Fibroblast of skin of right biceps (primary cell): ENCODE data around the gene ZNF326.
"Not testable (repeated sequence)": the region's sequence is repeated elsewhere in the genome, so short reads cannot be mapped to it uniquely, and the experiment has no call there.

ENCODE experiments used
- DNase-seq: peaks from one replicate; pipeline ENCODE4 v3.0.0-alpha.2; 2013

Gene ZNF326

DNA sequence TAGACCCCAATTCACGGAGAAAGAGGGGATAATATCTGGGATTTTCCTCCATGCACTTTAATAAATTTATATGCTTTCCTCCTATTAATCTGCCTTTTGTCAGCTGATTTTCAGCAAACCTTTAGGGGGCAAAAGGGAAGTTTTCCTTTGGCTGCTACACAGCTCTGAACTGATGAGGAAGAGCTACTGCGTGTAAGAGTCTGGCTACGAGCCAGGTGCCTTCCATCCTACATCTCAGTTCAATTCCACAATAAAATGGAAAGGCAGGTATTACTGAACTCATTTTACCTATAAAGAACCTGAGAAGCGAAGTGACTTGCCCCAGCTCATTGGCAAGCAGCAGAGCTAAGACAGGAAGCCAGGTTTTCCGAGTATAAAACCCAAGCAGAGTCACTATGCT lies 28.3 kb upstream of the ZNF326 start:
- DNase-seq = no peak

DNA sequence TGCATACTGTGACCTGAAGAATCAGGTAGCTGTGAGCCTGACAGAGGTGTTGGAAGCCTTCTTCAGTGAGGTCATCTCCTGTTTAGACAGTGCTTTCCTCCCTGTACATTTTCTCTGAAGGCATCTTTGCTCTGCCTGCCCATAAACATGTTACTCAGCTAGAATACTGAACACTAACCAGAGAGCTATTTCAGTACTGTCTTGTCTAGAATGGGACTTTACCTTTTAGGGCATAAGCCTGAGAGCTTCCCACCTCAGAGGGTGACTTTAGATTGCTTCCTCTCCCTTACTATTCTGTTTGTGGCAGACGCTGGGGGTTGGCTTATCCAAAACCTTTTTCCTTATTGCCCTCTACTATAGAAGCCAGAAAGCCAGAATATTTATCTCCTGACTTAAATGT lies 23.3 kb upstream of the ZNF326 start:
- no peak for DNase-seq

DNA sequence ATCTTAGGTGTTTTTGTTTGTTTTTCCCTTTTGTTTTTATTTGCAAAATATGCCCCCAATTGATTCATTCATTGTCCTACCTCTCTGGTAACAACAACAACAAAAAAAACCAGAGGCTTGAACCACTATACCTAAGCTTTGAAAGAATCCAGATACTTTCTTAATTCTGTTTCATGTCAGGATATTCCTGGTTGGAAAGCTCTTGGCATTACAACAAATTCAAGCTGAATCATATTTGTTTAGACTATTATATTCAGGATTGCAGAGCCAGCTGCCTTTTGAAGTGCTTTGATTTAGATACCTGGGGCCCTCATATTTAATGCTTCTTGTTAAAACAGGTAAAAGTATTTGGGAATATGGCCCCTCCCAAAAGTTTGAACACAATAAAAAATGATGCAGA lies 22.9 kb upstream of the ZNF326 start:
- no peak for DNase-seq

DNA sequence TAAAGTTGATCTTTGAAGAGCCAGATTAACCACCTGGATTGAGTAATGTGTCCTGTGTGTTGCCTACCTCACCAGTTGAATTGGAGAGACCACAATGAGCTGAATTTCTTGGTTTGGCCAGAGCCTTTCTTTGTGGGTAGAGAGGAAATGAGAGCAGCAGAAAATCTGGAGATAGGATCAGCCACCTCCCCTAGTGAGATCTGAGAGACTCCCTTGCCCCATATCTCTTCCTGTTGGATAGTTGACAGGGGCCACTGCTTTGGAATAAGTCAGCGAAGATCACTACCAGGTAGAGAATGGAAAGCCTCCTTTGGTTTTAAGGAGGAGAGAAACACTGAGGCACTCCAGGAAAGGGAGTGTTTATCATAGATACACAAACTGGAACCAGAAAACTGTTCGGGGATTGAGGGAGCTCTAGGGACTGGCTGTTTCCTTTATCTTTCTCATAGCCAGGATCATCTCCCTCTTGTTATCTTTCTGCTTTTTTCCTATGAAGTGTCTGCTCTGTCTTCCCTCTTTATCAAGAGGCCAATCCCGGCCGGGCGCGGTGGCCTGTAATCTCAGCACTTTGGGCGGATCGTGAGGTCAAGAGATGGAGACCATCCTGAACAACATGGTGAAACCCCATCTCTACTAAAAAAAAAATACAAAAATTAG lies 21.3 kb upstream of the ZNF326 start:
- DNase-seq = no peak

DNA sequence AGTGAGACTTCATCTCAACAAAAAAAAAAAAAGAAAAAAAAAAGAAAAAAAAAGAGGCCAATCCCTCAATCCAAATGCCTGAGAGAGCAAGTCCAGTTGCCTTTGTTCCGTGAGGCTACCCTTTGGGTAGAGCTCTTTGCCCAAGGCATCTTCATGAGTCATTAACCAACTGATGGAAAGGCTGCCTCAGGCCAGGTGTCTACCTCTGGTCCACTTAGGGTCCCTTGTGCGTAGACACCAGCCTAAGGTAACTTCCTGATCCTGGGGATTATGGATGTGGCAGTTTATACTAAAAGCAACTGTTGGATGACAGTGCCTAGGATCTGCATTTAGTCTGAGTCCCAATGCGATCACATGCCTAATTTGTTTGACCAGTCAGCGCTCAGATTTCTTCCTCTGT lies 20.7 kb upstream of the ZNF326 start:
- no peak for DNase-seq

DNA sequence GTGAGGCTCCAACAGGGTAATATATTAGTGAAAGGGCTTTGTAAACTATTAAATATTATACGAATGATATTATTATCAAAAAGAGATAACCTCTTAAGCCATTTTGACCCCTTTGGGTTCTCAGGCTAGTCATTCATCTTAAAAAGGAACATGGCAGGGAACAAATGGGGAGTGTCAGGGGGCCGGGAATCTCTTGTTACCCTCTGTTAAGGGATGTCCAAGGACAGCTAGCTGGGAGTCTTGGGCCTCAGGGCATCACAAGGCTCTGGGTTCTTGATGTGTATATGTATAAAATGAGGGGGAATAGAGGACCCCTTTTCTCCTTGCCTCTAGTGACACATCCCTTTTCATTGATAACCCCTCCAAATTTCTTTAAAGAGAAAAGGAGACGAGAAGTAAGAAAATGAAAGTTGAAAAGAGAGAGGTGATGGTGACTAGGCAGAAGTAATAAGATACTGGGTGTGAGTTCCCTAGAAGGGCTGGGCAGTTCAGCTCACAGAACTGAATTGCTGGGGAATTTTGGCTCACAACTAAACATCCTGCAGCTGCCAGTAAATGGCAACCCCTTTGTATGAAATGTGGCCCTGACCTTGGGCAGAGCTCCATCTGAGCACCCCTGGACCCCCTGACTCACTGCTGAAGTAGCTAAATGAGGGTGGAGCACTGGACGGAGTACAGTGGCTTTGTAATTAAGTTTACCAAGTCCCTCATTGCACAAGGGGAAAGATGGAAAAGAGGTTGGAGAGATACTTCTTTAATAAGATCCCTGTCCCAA lies 20.0 kb upstream of the ZNF326 start:
- peak; percentile 72 for DNase-seq

DNA sequence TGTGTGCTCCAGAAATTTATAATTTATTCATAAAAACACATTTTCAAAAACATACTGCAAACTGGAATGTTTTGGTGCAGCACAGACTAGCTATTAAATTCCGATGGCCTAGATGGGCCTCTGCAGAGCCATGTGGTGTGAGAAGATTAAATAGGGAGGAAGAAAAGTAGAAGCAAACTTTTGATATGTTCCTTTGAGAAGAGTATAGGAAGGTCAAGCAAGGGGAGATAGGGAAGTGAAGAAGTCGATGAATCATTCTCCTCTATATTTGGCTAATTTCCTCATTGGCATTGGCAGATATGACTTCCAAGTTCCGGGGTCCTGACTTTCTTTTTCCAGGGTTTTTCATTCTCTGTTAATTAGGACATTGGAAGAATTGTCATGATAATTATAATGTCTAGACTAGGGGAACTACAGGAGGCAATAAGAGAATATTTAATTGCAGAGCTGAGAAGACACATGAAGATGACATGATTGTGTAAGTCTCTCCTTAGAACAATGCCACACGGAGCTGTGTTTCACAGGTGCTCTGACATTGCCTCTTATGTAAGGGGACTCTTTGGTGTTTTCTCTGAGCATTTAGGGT lies 19.3 kb upstream of the ZNF326 start:
- DNase-seq = no peak

DNA sequence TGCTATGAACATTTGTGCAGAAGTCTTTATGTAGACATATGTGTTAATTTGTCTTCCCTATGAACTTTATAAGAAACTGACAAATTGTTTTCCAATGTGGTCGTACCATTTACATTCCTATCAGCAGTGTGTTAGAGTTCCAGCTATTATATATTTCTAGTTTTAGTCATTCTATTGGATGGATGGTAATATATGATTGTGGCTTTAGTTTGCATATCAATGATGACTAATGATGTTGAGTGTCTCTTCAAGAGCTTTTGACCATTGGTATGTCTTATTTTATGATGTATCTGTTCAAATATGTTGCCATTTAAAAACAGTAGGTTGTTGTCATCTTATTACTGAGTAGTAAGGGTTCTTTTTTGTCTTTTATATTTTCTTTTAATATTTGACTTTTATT lies 16.2 kb upstream of the ZNF326 start:
- peak; percentile 89 for DNase-seq

DNA sequence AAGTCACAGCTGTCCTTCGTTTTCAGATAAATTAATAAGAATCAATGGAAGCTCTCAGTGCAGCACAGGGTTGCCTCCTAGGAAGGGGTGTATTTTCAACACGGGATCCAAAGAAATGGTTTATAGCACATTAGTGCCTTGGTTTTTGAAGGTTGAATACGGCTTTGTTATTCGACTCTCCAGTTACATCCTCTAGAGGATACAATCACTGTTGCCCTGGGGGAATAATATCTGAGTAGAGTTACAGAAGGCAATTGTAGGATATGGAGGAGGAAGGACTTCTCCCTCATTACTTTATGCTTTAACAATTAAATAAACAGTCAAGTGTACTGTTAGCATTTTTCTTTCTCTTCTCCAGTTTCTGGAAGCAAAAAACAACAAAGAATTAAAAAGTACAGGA lies 14.3 kb upstream of the ZNF326 start:
- DNase-seq = no peak

DNA sequence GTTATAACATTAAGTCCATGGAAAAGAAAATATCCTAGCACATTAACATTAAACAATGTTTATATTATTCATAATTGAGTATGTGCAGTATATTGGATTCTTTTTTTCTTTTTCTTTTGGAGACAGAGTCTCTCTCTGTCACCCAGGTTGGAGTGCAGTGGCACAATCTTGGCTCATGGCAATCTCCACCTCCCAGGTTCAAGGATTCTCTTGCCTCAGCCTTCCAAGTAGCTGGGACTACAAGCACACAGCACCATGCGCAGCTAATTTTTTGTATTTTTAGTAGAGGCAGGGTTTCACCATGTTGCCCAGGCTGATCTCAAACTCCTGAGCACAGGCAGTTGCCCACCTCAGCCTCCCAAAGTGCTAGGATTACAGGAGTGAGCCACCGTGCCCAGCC lies 12.1 kb upstream of the ZNF326 start:
- not testable (repeated sequence) for DNase-seq

DNA sequence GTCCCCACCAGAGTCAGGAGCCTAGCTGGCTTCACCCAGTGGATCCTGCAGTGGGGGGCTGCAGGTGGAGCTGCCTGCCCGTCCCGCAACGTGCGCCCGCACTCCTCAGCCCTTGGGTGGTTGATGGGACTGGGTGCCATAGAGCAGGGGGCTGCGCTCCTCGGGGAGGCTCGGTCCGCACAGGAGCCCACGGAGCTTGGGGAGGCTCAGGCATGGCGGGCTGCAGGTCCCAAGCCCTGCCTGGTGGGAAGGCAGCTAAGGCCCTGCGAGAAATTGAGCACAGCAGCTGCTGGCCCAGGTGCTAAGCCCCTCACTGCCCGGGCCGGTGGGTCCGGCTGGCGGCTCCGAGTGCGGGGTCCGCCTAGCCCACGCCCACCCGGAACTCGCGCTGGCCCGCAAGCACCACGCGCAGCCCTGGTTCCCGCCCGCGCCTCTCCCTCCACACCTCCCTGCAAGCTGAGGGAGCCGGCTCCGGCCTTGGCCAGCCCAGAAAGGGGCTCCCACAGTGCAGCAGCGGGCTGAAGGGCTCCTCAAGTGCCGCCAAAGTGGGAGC lies 10.3 kb upstream of the ZNF326 start:
- DNase-seq = not testable (repeated sequence)

DNA sequence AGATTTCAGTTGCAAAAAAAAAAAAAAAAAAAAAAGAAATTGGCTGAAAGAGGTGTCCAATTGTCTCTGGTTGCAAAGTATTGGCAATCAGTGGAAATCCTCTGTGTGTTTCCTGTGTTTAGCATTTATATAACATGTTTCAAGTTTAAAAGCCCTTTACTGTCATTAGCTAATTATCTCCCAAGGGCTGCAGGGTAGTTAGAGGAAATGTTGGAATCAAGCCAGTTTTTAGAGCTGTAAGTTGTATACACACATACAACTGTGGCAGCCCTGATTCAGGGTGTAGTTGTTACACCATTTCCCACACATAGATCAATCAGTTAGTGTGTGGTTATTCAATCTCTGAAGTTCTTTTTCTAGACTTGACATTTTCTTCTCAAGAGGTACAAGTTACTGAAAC lies 8.9 kb upstream of the ZNF326 start:
- no peak for DNase-seq

DNA sequence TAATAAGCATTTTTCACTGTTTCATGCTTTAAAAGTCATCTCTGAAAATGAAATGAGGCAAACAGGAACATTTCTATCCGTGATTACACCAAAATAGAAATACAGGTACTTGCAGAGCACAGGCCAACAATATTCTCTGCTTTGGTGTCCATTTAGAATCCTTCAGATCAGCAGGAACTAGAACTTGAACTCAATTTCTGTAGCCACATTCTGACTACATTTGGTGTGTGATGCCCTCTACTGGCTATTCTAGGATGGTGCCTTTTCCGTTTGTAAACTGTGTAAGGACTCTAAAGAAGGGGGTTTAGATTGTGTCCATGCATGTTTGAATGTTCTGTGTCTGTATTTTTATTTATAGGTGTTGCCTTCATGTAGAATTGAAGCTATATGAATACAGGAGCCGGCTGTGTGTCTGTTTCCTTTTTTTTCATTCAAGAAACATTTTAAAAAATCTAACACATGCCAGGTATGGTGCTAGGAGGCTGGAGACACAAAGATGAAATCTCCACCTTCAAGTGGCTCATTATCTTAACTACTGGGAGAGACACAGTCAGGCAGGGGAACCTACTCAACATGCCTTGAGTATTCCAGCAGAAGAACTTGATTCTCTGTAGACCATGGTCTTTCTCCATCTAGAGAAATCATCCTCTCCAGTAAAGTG lies 7.6 kb upstream of the ZNF326 start:
- DNase-seq = peak; percentile 71

DNA sequence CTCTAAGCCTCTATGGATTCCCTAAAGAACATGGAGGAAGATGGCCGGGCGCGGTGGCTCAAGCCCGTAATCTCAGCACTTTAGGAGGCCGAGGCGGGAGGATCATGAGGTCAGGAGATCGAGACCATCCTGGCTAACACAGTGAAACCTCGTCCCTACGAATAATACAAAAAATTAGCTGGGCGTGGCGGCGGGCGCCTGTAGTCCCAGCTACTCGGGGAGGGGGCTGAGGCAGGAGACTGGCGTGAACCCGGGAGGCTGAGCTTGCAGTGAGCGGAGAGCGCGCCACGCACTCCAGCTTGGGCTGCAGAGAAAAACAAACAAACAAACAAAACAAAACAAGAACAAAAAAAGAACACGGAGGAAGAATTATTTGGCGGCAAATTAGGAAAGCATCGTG lies 5.8 kb upstream of the ZNF326 start:
- no peak for DNase-seq

DNA sequence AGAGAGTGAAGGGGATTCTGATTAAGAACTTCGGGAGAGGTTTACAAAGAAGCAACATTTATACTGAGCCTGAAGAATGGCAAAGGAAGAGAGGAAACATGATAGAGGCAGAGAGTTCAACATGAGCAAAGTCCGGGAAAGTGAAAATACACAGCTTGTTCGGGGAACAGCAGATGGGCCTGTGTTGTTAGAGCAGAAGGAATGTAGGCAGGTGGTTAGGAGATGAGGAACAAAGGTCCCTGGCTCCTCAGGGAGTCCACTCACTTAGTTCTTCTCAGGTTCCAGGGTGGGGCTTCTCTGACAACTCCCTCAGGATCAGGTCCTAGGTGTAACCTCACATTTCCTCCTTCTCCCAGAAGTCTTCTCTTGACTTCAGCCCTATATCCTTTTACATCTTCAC lies 5.1 kb upstream of the ZNF326 start:
- no peak for DNase-seq

DNA sequence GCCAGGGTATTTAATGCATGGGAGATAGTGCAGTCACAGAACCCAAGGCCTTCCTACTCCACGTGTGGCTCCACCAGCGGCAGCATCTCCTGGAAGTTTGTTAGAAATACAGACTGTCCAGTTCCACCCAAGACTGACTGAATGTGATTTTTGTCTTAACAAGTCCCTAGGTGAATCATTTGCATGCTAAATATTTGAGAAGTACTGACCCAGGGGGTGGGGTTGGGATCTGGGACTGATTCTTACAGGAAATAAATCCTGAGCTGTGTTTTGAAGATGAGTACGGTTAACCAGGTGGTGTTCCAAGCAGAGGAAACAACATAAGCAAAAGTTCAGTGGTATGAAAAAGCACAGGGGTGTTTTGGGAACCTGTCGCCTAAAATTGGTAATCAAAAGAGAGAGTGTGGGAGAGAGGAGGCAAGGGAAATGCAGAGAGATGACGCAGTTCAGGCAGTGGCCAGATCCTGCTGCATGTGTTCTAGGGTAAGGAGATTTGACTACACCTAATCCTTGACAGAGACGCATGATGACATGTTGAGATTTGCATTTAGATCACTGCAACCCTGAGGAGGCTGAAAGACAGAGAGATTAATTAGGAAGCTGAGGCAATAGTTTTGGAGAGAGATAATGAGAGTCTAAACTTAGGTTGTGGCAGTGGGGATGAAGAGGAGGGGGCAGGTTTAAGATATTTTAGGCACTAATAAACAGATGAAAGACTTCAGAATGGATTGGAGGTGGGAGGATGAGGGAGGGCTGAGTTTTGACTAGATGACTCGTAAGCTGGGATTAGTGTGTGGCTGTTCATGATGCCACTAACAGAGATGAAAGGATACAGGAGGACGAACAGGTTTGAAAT lies 3.7 kb upstream of the ZNF326 start:
- no peak for DNase-seq

DNA sequence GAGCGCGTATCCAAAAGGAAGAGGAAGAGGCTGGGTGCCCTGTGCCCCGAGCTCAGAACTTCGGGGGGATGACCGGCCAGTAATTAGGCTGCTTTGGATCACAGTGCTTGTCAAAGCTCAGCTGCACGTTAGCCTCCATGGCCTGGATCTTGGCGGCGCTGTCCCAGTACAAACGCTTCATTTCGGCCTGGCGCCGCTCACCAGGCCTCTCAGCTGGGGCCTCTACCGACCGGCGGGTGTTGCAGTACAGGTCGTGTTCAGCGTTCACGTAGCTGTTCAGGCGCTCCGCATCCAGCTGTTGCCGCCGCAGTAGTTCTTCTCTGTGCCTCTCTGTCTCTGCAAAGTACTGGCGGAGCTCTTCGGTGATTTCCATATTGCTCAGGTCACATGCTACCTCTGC lies 1.4 kb upstream of the ZNF326 start:
- DNase-seq = no peak

DNA sequence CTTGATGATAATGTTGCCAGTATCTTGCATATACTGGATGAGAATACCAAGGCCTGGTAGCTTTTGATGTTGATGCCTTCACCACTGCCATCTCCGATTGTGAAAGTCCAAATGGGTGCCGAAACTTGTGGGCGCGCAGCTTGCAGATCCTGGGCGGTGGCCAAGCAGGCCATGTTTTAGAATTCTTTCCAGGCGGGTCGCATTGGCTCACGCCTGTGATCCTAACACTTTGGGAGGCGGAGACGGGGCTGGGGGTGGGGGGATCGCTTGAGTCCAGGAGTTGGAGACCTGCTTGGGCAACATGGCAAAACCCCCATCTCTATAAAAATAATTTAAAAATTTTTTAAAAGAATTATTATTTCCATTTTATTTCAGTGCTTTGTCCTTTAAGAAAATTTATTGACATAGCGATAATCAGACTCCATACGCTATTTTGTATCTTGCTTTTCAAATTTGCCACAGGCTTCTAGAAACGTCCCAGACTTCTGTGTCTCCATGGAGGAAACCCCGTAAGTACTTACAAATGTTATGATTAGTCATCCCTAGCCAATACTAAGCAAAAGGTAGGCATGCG lies 592 bp upstream of the ZNF326 start:
- no peak for DNase-seq

DNA sequence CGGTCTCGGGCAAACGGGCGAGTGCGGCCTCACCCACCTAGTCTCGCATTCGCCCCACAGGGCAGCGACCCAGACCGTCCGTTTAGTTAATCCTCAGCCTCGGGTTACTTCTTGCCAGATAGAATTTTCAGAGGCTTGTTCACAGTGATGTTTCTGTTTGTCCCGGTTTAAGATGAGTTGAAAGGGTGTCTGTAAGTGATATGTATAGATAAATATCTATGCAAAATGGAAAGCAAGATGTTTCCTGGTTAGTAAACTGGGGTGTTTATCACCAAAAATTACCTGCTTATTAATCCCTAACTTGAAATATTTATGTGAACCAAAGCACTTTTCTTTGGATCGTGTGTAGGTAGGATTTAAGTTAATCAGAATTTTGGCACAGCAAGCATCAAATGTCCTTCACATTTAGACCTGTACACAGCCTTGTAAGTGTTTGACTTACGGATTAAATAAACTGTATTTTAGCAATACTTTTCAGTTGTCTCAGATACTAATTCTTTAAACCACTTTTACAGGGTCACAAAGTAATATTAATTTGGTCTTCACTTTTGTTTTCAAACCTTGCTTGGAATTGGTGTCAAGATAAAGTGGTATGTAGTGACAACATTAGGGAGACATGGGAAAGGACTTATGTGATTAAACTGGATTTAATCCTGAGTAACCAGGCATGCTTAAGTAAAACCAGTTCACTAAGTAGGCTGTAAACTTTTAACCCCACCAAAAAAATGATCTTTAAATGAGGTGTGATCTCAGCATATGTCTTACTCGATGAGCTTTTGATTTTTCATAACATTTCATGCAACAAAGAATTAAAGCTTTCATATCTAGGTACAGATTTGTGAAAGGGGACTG lies 914 bp downstream of the ZNF326 start:
- peak; percentile 23 for DNase-seq

DNA sequence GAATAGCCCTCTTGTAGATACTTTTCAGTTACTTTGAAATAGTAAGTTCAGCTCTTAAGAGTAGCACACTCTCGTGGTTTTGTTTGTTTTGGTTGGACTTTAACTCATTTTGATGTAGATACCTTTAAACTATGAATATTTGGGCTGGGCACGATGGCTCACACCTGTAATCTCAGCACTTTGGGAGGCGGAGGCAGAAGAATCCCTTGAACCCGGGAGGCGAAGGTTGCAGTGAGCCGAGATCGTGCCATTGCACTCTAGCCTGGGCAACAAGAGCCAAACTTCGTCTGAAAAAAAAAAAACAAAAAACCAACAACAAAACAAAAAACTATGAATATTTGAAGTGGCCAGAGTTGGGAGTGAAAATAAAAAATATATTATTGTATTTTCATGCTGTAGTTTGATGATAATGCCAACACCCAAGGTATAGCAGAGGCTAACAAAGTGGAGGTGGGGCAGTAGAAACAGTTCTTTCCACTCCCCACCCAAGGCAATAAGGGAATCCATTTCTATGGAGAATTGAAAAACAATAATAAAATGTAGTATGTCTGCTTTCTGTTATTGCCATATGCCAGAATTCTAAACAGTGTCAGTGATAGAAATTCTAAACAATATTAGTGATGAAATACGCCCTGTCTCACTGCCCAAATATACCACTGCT lies 1.7 kb downstream of the ZNF326 start:
- no peak for DNase-seq

DNA sequence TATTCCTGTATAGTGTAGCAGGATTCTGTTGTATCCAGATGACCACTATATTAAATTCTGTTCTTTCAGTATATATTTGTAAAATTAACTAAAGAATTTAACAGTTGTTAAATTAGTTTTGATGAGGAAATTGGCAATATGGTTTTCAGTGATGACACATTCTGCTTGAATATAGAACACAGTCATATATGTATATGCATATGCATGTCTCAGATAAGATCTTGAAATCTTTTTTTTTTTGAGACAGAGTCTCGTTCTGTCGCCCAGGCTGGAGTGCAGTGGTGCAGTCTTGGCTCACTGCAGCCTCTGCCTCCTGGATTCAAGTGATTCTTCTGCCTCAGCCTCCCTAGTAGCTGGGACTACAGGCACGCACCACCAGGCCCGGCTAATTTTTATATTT lies 2.2 kb downstream of the ZNF326 start:
- DNase-seq = not testable (repeated sequence)
